H1 (cell line): ENCODE results near the gene FAR2. TPM values are rescaled to one million over a fixed set of nuclear protein-coding genes. Genes with fewer than 3 reads are reported as not detected.
A peak's percentile ranks its signal among the peaks of the same experiment; 100 is the strongest.

ENCODE experiments used
- CTCF ChIA-PET: fragments of 300-600 bp; sonication (Branson Sonifier 250); formaldehyde crosslinking; loops from one replicate; lab custom pipeline; 2021; ENCODE audit not compliant: partially characterized antibody; lab: Charles Lee
- POLR2A ChIA-PET: fragments of 300-600 bp; sonication (Branson Sonifier 250); formaldehyde crosslinking; loops from one replicate; lab custom pipeline; 2021; ENCODE audit warnings: inconsistent platforms; ENCODE audit not compliant: partially characterized antibody; lab: Charles Lee
- DNase-seq, 2 experiments: peaks; one replicate each; pipeline versions ENCODE4 v3.0.0 to v3.0.0-alpha.2; 2010 to 2022; ENCODE audit warnings: low spot score in 2 of 2, low read depth in 1 of 2, mixed read lengths in 1 of 2
- FAIRE-seq: peaks from 2 replicates; lab custom pipeline; 2011; peaks lifted over from hg19 to GRCh38; lab: Jason Lieb, UNC
- H2AFZ ChIP-seq: 2 replicates; pipeline ENCODE4 v1.8.1; 2012; ENCODE audit warnings: low read length, inconsistent platforms
- H2AK5ac ChIP-seq: 2 replicates; pipeline ENCODE4 v1.6.1; 2013; ENCODE audit warnings: low read depth, low read length
- H2BK120ac ChIP-seq: replicated peaks from 2 replicates; pipeline ENCODE3; 2013; ENCODE audit warnings: low read depth, low read length, inconsistent platforms
- H2BK12ac ChIP-seq: 2 replicates; pipeline ENCODE4 v1.6.1; 2013; ENCODE audit warnings: low read depth, low read length
- H2BK15ac ChIP-seq: 2 replicates; pipeline ENCODE4 v1.6.1; 2013; ENCODE audit warnings: low read length
- H2BK20ac ChIP-seq: 2 replicates; pipeline ENCODE4 v1.6.1; 2013; ENCODE audit warnings: low read length
- H2BK5ac ChIP-seq: 2 replicates; pipeline ENCODE4 v1.6.1; 2013; ENCODE audit warnings: low read depth, low read length
- H3K14ac ChIP-seq: 2 replicates; pipeline ENCODE4 v1.6.1; 2013; ENCODE audit warnings: inconsistent platforms; ENCODE audit not compliant: insufficient read length
- H3K18ac ChIP-seq: 2 replicates; pipeline ENCODE4 v1.6.1; 2013; ENCODE audit warnings: low read length; ENCODE audit errors: extremely low read depth
- H3K23ac ChIP-seq: 2 replicates; pipeline ENCODE4 v1.6.1; 2013; ENCODE audit warnings: inconsistent platforms; ENCODE audit not compliant: insufficient read length
- H3K23me2 ChIP-seq: 2 replicates; pipeline ENCODE4 v1.6.1; 2013; ENCODE audit warnings: low read depth, low read length
- H3K27ac ChIP-seq: 2 replicates; pipeline ENCODE4 v1.6.1; 2011; ENCODE audit warnings: low read depth, low read length, inconsistent platforms
- H3K27me3 ChIP-seq, 4 experiments: replicated peaks in 1 of 4; 1 replicate in 1 of 4; 2 replicates in 3 of 4; pipeline versions ENCODE4 v1.6.1 to v1.8.1; 2011 to 2013; ENCODE audit warnings: low read length in 3 of 4, mild to moderate bottlenecking in 3 of 4, inconsistent platforms in 2 of 4, mixed read lengths in 2 of 4, moderate library complexity in 1 of 4; ENCODE audit not compliant: control insufficient read depth in 3 of 4, insufficient read depth in 3 of 4; ENCODE audit errors: extremely low read depth in 1 of 4
- H3K36me3 ChIP-seq, 4 experiments: 2 replicates each; pipeline versions ENCODE4 v1.6.1 to v1.8.1; 2011 to 2013; ENCODE audit warnings: mild to moderate bottlenecking in 4 of 4, low read length in 3 of 4, moderate library complexity in 2 of 4, control low read depth in 1 of 4, inconsistent platforms in 1 of 4; ENCODE audit not compliant: insufficient read depth in 4 of 4, control insufficient read depth in 2 of 4
- H3K4ac ChIP-seq: replicated peaks from 2 replicates; pipeline ENCODE3; 2013; ENCODE audit warnings: low read length, low read depth, mixed read lengths, inconsistent platforms; ENCODE audit not compliant: insufficient read length
- H3K4me1 ChIP-seq, 4 experiments: replicated peaks in 1 of 4; 1 replicate in 1 of 4; 2 replicates in 3 of 4; pipeline versions ENCODE4 v1.6.1 to v1.8.1; 2011 to 2013; ENCODE audit warnings: low read length in 3 of 4, inconsistent platforms in 2 of 4, mixed read lengths in 1 of 4; ENCODE audit not compliant: insufficient read depth in 4 of 4, control insufficient read depth in 3 of 4
- H3K4me2 ChIP-seq, 2 experiments: 2 replicates each; pipeline versions ENCODE4 v1.6.1 to v1.8.1; 2011 to 2013; ENCODE audit warnings: low read depth in 2 of 2, low read length in 2 of 2, control low read depth in 1 of 2, inconsistent platforms in 1 of 2, mild to moderate bottlenecking in 1 of 2; ENCODE audit not compliant: insufficient read depth in 1 of 2
- H3K4me3 ChIP-seq, 4 experiments: fragments of 200-600, 300-600 bp in 1 of 4; sonication (generic), shearing (Covaris generic), sonication (Bioruptor Twin) in 1 of 4; 2 replicates each; pipeline versions ENCODE4 v1.5.1 to v1.8.1; 2011 to 2016; ENCODE audit warnings: low read length in 4 of 4, low read depth in 3 of 4, control low read depth in 2 of 4, inconsistent platforms in 2 of 4, mild to moderate bottlenecking in 2 of 4, mixed read lengths in 1 of 4, moderate library complexity in 1 of 4; ENCODE audit not compliant: insufficient read depth in 2 of 4; ENCODE audit errors: extremely low read depth in 1 of 4
- H3K56ac ChIP-seq: replicated peaks from 2 replicates; pipeline ENCODE3; 2013; ENCODE audit warnings: low read depth, mild to moderate bottlenecking, mixed read lengths, low read length, inconsistent platforms; ENCODE audit not compliant: insufficient read length
- H3K79me1 ChIP-seq: 2 replicates; pipeline ENCODE4 v1.6.1; 2013; ENCODE audit warnings: low read depth, low read length, control low read depth
- H3K79me2 ChIP-seq, 2 experiments: 2 replicates each; pipeline versions ENCODE4 v1.6.1 to v1.8.1; 2012 to 2013; ENCODE audit warnings: low read length in 2 of 2, mild to moderate bottlenecking in 2 of 2, inconsistent platforms in 1 of 2; ENCODE audit not compliant: insufficient read depth in 2 of 2, control insufficient read depth in 1 of 2
- H3K9ac ChIP-seq, 4 experiments: replicated peaks in 1 of 4; 1 replicate in 1 of 4; 2 replicates in 3 of 4; pipeline versions ENCODE4 v1.6.1 to v1.8.1; 2011 to 2013; ENCODE audit warnings: low read depth in 3 of 4, low read length in 3 of 4, control low read depth in 2 of 4, mild to moderate bottlenecking in 2 of 4, moderate library complexity in 2 of 4, inconsistent platforms in 1 of 4; ENCODE audit errors: extremely low read depth in 1 of 4
- H3K9me3 ChIP-seq, 2 experiments: 2 replicates each; pipeline versions ENCODE4 v1.6.1 to v1.8.1; 2012 to 2013; ENCODE audit warnings: mild to moderate bottlenecking in 2 of 2, moderate library complexity in 2 of 2, control low read depth in 1 of 2, inconsistent platforms in 1 of 2, low read depth in 1 of 2, low read length in 1 of 2, mixed read lengths in 1 of 2; ENCODE audit not compliant: insufficient read depth in 2 of 2
- H4K20me1 ChIP-seq, 2 experiments: replicated peaks in 1 of 2; 2 replicates each; pipeline versions ENCODE3 to v1.8.1; 2011 to 2013; ENCODE audit warnings: inconsistent platforms in 2 of 2, low read length in 2 of 2, mild to moderate bottlenecking in 1 of 2; ENCODE audit not compliant: insufficient read depth in 2 of 2, control insufficient read depth in 1 of 2
- H4K5ac ChIP-seq: 2 replicates; pipeline ENCODE4 v1.6.1; 2013; ENCODE audit warnings: low read length, low read depth, mixed read lengths, inconsistent platforms; ENCODE audit not compliant: insufficient read length
- H4K8ac ChIP-seq: 2 replicates; pipeline ENCODE4 v1.8.0; 2013; ENCODE audit warnings: mild to moderate bottlenecking, moderate library complexity, low read length, inconsistent platforms; ENCODE audit not compliant: insufficient read depth; ENCODE audit errors: extremely low read depth
- H4K91ac ChIP-seq: replicated peaks from 2 replicates; pipeline ENCODE3; 2013; ENCODE audit warnings: low read length, mixed read lengths, inconsistent platforms; ENCODE audit not compliant: insufficient read length
- BRCA1 ChIP-seq: IDR thresholded peaks from 2 replicates; pipeline ENCODE4 v1.6.1; 2012; ENCODE audit warnings: low read depth, low read length, improper control_type of control experiment
- CEBPB ChIP-seq: IDR thresholded peaks from 2 replicates; pipeline ENCODE4 v1.6.1; 2012; ENCODE audit warnings: low read depth, low read length
- E2F6 ChIP-seq: IDR thresholded peaks from 2 replicates; pipeline ENCODE4 v1.6.1; 2012; ENCODE audit warnings: inconsistent platforms
- FOSL1 ChIP-seq: IDR thresholded peaks from 2 replicates; pipeline ENCODE4 v1.6.1; 2011; ENCODE audit warnings: mild to moderate bottlenecking, low read depth, low read length, moderate library complexity; ENCODE audit not compliant: insufficient read depth
- JUND ChIP-seq: IDR thresholded peaks from 2 replicates; pipeline ENCODE4 v1.6.1; 2011; ENCODE audit warnings: mild to moderate bottlenecking, improper control_type of control experiment, low read length
- MAX ChIP-seq: IDR thresholded peaks from 2 replicates; pipeline ENCODE4 v1.6.1; 2012; ENCODE audit warnings: inconsistent platforms
- PHF8 ChIP-seq: fragments of 200-600 bp; sonication (generic); conservative IDR thresholded peaks from 2 replicates; pipeline ENCODE4 v1.7.1; 2012; ENCODE audit warnings: low read depth, mild to moderate bottlenecking, inconsistent platforms, low read length, moderate library complexity
- POLR2AphosphoS5 ChIP-seq: IDR thresholded peaks from 2 replicates; pipeline ENCODE4 v1.6.1; 2011; ENCODE audit warnings: low read depth, low read length
- RAD21 ChIP-seq, 2 experiments: IDR thresholded peaks in 1 of 2; conservative IDR thresholded peaks in 1 of 2; 2 replicates each; pipeline ENCODE4 v1.6.1; 2011; ENCODE audit warnings: low read depth in 2 of 2, low read length in 2 of 2, improper control_type of control experiment in 1 of 2, inconsistent platforms in 1 of 2, mild to moderate bottlenecking in 1 of 2, moderate library complexity in 1 of 2
- RBBP5 ChIP-seq: IDR thresholded peaks from 2 replicates; pipeline ENCODE4 v1.7.1; 2012; ENCODE audit warnings: low read depth, mild to moderate bottlenecking, inconsistent platforms, low read length, moderate library complexity, borderline replicate concordance
- RFX5 ChIP-seq: IDR thresholded peaks from 2 replicates; pipeline ENCODE4 v1.6.1; 2011; ENCODE audit warnings: low read depth, low read length, improper control_type of control experiment, borderline replicate concordance
- SP1 ChIP-seq: IDR thresholded peaks from 2 replicates; pipeline ENCODE4 v1.6.1; 2011; ENCODE audit warnings: low read depth, low read length
- SP2 ChIP-seq: IDR thresholded peaks from 2 replicates; pipeline ENCODE4 v1.6.1; 2012; ENCODE audit warnings: mild to moderate bottlenecking, low read length, inconsistent platforms
- TEAD4 ChIP-seq: IDR thresholded peaks from 2 replicates; pipeline ENCODE4 v1.6.1; 2012; ENCODE audit warnings: low read depth, low read length, inconsistent platforms, mixed read lengths
- WGBS, 2 experiments: shearing (Covaris generic) in 1 of 2; methylation state at CpG; one replicate each; pipeline versions ENCODE4 v1.1.6 to v1.1.7; 2013 to 2015; ENCODE audit warnings: low lambda C conversion rate in 2 of 2, mixed read lengths in 2 of 2, inconsistent platforms in 1 of 2, low coverage in 1 of 2, missing lambda C conversion rate in 1 of 2; ENCODE audit not compliant: insufficient replicate concordance in 2 of 2, insufficient coverage in 1 of 2, insufficient read length in 1 of 2; ENCODE audit errors: extremely low coverage in 1 of 2, missing lambda C conversion rate in 1 of 2; 5-methylcytosine and 5-hydroxymethylcytosine counted together
- polyA plus RNA-seq, 7 experiments: library from polyadenylated mRNA; depleted of rRNA in 3 of 7; stranded (reverse) in 5 of 7; unstranded in 2 of 7; fragments of >200 nt in 5 of 7; fragments of 200-250 nt in 2 of 7; gene quantifications; 1 replicate in 5 of 7; 2 replicates in 1 of 7; 4 replicates in 1 of 7; pipeline versions ENCODE4 v1.2.1 to v1.2.3, GENCODE V29; 2011 to 2013; ENCODE audit warnings: missing spikeins in 2 of 7, mixed read lengths in 2 of 7
- total RNA-seq: library from RNA; stranded (reverse); fragmentation: NEBNext Ultra II Directional; extraction: Animal tissue kit (Norgen Biotek cat#: 25700); gene quantifications from 2 replicates; pipeline ENCODE4 v1.2.1, GENCODE V29; 2021

Gene FAR2
- total and polyA plus RNA-seq, 2 of the 8 experiments (the other 6 are each of a cell fraction or from before 2014, with no cell fraction given), result 24.0 to 24.1 TPM

GRCh38 chr12:29103539-29103974 lies 45.5 kb upstream of the FAR2 start:
- no peak for FAIRE-seq

More at GRCh38 chr12:29103539-29103974, 45.5 kb upstream of the FAR2 start:
- Histone ChIP-seq H2BK20ac (no peak overlapping the region), H3K9me3 (0 out of 4 replicates have a peak, but pooled peaks cover 0 to 2% of the 10 kb centered on the region in 2 experiments), H3K79me2 (no peaks in the 10 kb centered on the region), H3K27ac (no peak overlapping the region), H3K4me2 (no peak overlapping the region), H3K4me1 (no peaks in the 10 kb centered on the region), H2BK5ac (no peak overlapping the region), H2BK15ac (no peak overlapping the region), H3K23me2 (peaks cover 2% of the 10 kb centered on the region; the same call in 1 of the 2 replicates), H2AK5ac (no peak overlapping the region), H4K8ac (no peak overlapping the region), H3K27me3 (no peaks in the 10 kb centered on the region), H3K4me3 (no peak overlapping the region), H4K5ac (no peak overlapping the region)
- 93% methylated on average over 5 of the region's 5 CpGs; no CpG with 5 or more reads in 1 of the 2 experiments for WGBS, 2 experiments
- DNase-seq, result no peak
- TF ChIP-seq SP1 (no peak), RBBP5 (no peak), CEBPB (no peak), TEAD4 (no peak), RFX5 (no peak), SP2 (no peak), BRCA1 (no peak), POLR2AphosphoS5 (no peak), FOSL1 (no peak), RAD21 (IDR thresholded peaks at IDR 0.05 in 1 of 2, conservative IDR thresholded peaks at IDR 0.05 in 1 of 2; ENCODE audit: low read depth in 2 of 2, low read length in 2 of 2) (no peak), MAX (no peak), E2F6 (no peak), PHF8 (no peak), JUND (no peak)
- TF ChIP-seq, all 59 proteins: peak for 0
- Histone ChIP-seq H3K56ac (no peak overlapping the region), H3K79me1 (no peaks in the 10 kb centered on the region), H4K20me1 (no peaks in the 10 kb centered on the region), H3K23ac (no peak overlapping the region), H2BK120ac (no peak overlapping the region), H4K91ac (no peak overlapping the region), H3K14ac (no peak overlapping the region), H2AFZ (peak overlapping the region; percentile 67; the same call in 1 of the 2 replicates), H2BK12ac (no peak overlapping the region), H3K4ac (no peak overlapping the region), H3K9ac (no peak overlapping the region), H3K18ac (no peak overlapping the region), H3K36me3 (no peaks in the 10 kb centered on the region)
- ChIA-PET POLR2A (no interaction called here), CTCF (interaction anchor here (0.8 kb wide), 1 partner anchor 86 kb away, joined by 3 read pairs; no protein-coding TSS in a partner anchor)
